Activated T-cell treated with anti-CD3 and anti-CD28 coated beads, Interleukin-2, amount 50 U/mL, for 48 hours (primary cell): ENCODE data around the gene KLK12.

Experiments
- DNase-seq, 2 experiments: peaks; one replicate each; pipeline ENCODE4 v3.0.0-alpha.2; 2020

The KLK12 gene

DNA sequence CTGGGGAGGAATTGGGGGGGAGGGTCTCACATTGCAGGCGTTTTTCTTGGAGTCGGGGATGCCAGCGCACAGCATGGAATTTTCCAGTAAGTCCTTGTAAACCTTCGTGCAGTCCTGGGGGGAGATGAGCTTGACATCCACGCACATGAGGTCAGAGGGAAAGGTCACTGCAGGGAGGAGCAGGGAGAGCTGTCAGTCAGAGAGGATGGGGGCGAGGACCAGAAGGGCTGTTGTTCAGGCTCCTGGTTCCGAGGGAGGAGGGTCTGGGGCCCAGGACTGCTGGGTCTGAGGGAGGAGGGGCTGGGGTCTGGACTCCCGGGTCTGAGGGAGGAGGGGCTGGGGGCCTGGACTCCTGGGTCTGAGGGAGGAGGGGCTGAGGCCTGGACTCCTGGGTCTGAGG lies 55.0 kb downstream of the KLK12 start:
- no peak for DNase-seq
